ENCODE data around the gene ITGB2. TPM values are rescaled to one million over a fixed set of nuclear protein-coding genes. Genes with fewer than 3 reads are reported as not detected.

The ITGB2 gene
- total and polyA plus RNA-seq, 8 donors, result 7.7 to 404 (median 11.2) TPM

DNA sequence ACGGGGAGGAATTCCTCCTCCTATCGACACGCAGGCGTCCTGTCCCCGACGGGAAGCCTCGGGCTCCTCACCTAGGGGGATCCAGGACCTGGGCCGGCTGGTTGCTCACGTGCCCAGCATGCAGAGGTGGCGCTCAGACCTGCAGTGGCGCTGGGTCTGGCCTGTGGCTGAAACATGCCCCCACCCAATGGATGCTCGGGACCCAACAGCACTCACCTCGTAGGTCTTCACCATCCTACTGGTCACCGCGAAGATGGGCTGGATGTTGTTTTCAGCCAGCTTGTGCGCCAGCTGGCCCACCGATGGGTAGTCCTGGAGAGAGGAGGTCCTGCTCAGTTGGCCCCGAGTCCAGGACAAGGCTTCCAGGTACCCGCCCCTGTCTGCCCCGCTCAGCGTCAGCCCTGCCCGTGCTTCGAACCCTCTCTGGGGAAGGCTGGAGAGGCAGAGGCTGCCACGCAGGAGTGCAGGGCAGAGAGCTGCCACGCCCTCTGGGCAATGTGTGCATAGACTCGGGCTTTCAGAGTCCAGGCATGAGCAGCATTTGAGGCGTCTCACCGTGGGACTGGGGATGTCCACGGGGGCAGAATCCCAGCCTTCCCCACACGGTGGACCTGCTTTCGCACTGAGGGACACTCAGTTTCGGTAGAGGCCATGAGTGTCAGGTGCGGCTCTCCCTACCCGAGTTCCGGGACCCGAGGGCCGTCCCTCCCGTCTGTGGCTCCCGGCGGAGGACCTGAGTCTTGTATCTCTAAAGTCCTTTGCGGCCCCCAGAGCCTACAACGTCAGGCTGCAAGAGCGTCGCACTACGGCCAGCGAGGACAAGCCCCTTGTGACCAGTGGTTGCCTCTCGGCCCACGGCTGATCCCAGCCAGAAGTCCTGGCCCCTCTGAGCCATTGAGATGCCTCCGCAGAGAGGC lies 21.6 kb downstream of the ITGB2 start:
- no peak for TF ChIP-seq CTCF (IDR thresholded peaks at IDR 0.05)
- Histone ChIP-seq H3K9me3 (no peaks in the 10 kb centered on the region), H3K27me3 (no peaks in the 10 kb centered on the region), H3K27ac (no peak overlapping the region), H3K36me3 (peaks cover 0 to 100% of the 10 kb centered on the region in 2 donors), H3K4me1 (peaks cover 0 to 27% of the 10 kb centered on the region in 2 donors), H3K4me3 (no peak overlapping the region)
- peak in 1 of 4 donors; percentile 71 for DNase-seq
- ATAC-seq, result no peak
- intact Hi-C loops (cut with DNase I), result no loop called here

DNA sequence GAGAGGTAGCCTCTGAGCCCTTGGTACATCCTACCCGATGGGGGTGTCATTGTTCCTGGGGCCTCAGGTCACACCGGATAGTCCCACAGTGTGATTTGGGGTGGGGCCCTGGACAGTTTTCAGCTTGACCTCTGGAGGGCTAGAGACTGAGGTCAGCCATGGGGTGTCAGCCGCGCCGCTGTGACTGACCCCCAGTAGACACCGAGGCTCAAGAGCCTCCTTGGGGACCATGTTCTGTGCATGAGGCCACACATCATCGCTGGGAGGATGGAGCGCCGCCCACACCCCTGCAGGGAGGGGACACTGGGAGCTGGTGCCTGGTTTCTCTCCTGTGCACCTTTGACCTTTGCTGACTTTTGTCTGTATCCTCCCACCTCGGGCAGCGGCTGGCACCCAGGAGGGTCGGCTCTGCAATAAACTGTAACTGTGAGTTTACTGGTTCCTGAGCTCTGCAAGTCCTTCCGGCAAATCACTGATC lies 22.6 kb downstream of the ITGB2 start:
- no peak for TF ChIP-seq CTCF (IDR thresholded peaks at IDR 0.05)
- ATAC-seq, result no peak
- H3K4me3 ChIP-seq, result no peak overlapping the region
- no peak overlapping the region for H3K27ac ChIP-seq
- DNase-seq, result peak in 1 of 4 donors; percentile 68
- intact Hi-C loops (cut with DNase I), result no loop called here
- no peaks in the 10 kb centered on the region for H3K27me3 ChIP-seq
- peaks cover 0 to 97% of the 10 kb centered on the region in 2 donors for H3K36me3 ChIP-seq
- H3K4me1 ChIP-seq, result peaks cover 0 to 21% of the 10 kb centered on the region in 2 donors
- no peaks in the 10 kb centered on the region for H3K9me3 ChIP-seq

GRCh38 chr21:44897326-44898010 lies 23.2 kb downstream of the ITGB2 start:
- Histone ChIP-seq H3K27me3 (no peaks in the 10 kb centered on the region), H3K36me3 (peaks cover 0 to 95% of the 10 kb centered on the region in 2 donors), H3K9me3 (no peaks in the 10 kb centered on the region), H3K4me1 (peaks cover 0 to 21% of the 10 kb centered on the region in 2 donors), H3K4me3 (no peak overlapping the region), H3K27ac (no peak overlapping the region)
- DNase-seq (peak in 1 of 4 donors; percentile 78), ATAC-seq (peak; percentile 57)
- intact Hi-C loops (cut with DNase I), result no loop called here
- no peak for TF ChIP-seq CTCF (IDR thresholded peaks at IDR 0.05)

GRCh38 chr21:44896561-44897286 lies 24.0 kb downstream of the ITGB2 start:
- Histone ChIP-seq H3K4me1 (peaks cover 0 to 20% of the 10 kb centered on the region in 2 donors), H3K27ac (no peak overlapping the region), H3K27me3 (no peaks in the 10 kb centered on the region), H3K4me3 (no peak overlapping the region), H3K36me3 (peaks cover 0 to 94% of the 10 kb centered on the region in 2 donors), H3K9me3 (no peaks in the 10 kb centered on the region)
- peak in 1 of 4 donors; percentile 74 for DNase-seq
- TF ChIP-seq CTCF (IDR thresholded peaks at IDR 0.05), result no peak
- intact Hi-C loops (cut with DNase I), result no loop called here
- no peak for ATAC-seq

Measured in left lung (tissue), 10 donors.